Upper lobe of right lung (tissue), 1 donor: Measurements from ENCODE around the gene ITPK1. TPM values are rescaled to one million over a fixed set of nuclear protein-coding genes. Genes with fewer than 3 reads are reported as not detected.

Experiments used
- ATAC-seq: fragments of 200-7000 bp; cut with Tn5 transposase; one replicate; pipeline ENCODE4 v1.9.1; 2020; ENCODE audit warnings: mild to moderate bottlenecking, moderate library complexity
- DNase-seq: peaks from one replicate; pipeline ENCODE4 v3.0.0-alpha.2; 2020
- H3K27ac ChIP-seq: fragments of 200-600 bp; one replicate; pipeline ENCODE4 v1.8.0; 2022
- H3K27me3 ChIP-seq: fragments of 200-600 bp; one replicate; pipeline ENCODE4 v1.8.0; 2022; ENCODE audit warnings: mild to moderate bottlenecking
- H3K36me3 ChIP-seq: fragments of 200-600 bp; one replicate; pipeline ENCODE4 v1.8.0; 2022
- H3K4me1 ChIP-seq: fragments of 200-600 bp; one replicate; pipeline ENCODE4 v1.8.0; 2022
- H3K4me3 ChIP-seq: fragments of 200-600 bp; one replicate; pipeline ENCODE4 v1.8.0; 2022; ENCODE audit warnings: mild to moderate bottlenecking
- H3K9me3 ChIP-seq: fragments of 200-600 bp; one replicate; pipeline ENCODE4 v1.8.0; 2022
- intact Hi-C: fragments of 100-400 bp; cut with DNase I; formaldehyde crosslinking; loops from one replicate; pipeline ENCODE4 v1.11.0; 2022
- total RNA-seq: library from RNA; stranded (reverse); fragmentation: NEBNext Ultra II Directional; extraction: Animal tissue kit (Norgen Biotek cat#: 25700); gene quantifications from one replicate; pipeline ENCODE4 v1.2.1, GENCODE V29; 2021
- TF ChIP-seq, protein P1 (sequence below): fragments of 200-600 bp; IDR thresholded peaks from one replicate; pipeline ENCODE4 v1.8.0; 2022; ENCODE audit warnings: antibody characterized with exemption
- donor health status: DM: no; HTN: yes; CAD: no; lungs with severe emphysema.

Gene ITPK1
- total RNA-seq, 1 donor from 2014 or later = 96.9 TPM

DNA sequence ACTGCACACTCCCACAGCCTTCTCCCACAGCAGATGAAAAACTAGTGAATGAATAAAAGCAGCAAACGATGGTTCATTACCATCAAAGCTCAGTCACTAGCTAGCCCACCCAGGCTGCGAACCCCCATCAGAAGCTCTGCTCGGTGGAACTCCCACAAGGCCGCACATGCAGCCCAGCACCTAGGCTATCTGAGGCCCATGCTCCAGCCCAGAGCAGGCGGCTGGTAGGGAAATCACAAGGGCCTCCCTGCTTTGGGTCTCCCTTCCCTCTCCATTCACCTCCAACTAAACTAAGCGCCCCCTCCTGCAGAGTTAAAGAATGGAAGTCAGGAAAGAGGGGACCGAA lies 69.0 kb downstream of the ITPK1 start:
- Histone ChIP-seq H3K9me3 (no peaks in the 10 kb centered on the region), H3K4me3 (no peak overlapping the region), H3K27ac (no peak overlapping the region), H3K27me3 (no peaks in the 10 kb centered on the region), H3K36me3 (no peaks in the 10 kb centered on the region), H3K4me1 (peaks cover 61% of the 10 kb centered on the region)
- ATAC-seq (no peak), DNase-seq (no peak)
- intact Hi-C loops = no loop called here
- TF ChIP-seq, protein P1, sequence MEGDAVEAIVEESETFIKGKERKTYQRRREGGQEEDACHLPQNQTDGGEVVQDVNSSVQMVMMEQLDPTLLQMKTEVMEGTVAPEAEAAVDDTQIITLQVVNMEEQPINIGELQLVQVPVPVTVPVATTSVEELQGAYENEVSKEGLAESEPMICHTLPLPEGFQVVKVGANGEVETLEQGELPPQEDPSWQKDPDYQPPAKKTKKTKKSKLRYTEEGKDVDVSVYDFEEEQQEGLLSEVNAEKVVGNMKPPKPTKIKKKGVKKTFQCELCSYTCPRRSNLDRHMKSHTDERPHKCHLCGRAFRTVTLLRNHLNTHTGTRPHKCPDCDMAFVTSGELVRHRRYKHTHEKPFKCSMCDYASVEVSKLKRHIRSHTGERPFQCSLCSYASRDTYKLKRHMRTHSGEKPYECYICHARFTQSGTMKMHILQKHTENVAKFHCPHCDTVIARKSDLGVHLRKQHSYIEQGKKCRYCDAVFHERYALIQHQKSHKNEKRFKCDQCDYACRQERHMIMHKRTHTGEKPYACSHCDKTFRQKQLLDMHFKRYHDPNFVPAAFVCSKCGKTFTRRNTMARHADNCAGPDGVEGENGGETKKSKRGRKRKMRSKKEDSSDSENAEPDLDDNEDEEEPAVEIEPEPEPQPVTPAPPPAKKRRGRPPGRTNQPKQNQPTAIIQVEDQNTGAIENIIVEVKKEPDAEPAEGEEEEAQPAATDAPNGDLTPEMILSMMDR = no peak

DNA sequence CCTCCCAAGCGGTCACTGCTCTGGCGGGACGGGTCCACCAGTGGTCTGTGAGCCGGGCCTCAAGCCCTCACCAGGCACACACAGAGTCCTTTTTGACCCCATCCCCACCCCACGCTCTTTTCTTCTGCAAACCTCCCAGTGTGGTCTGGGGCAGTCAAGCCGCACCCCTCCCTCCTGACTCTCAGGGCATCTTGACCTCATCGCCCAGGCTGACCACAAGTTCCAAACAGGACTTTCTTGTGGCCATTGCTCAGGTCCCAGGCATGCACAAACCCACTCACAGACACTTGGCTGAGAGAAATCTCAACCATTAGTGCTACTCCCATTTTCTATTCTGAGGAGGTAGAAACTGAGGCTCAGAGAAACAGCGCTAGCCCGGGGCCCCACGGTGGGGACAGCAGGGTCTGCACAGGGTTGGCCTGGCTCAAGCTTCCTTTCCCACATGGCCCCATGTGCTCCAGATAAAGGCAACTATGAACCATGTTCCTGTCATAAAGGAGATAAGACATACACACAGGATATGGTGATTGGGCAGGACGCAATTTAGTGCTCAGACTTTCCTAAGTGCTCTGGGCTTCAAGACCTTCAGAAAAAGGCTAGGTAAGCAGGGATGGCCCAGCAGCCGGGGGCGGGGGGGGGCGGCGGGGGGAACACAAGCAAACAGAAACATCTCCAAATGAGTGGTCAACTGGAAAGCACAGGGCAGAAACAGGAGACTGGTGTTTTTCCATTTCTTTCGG lies 69.6 kb downstream of the ITPK1 start:
- no peaks in the 10 kb centered on the region for H3K9me3 ChIP-seq
- peaks cover 67% of the 10 kb centered on the region for H3K4me1 ChIP-seq
- intact Hi-C loops = no loop called here
- H3K27ac ChIP-seq = no peak overlapping the region
- TF ChIP-seq, protein P1 = no peak
- no peaks in the 10 kb centered on the region for H3K36me3 ChIP-seq
- DNase-seq (no peak), ATAC-seq (no peak)
- no peaks in the 10 kb centered on the region for H3K27me3 ChIP-seq
- no peak overlapping the region for H3K4me3 ChIP-seq

DNA sequence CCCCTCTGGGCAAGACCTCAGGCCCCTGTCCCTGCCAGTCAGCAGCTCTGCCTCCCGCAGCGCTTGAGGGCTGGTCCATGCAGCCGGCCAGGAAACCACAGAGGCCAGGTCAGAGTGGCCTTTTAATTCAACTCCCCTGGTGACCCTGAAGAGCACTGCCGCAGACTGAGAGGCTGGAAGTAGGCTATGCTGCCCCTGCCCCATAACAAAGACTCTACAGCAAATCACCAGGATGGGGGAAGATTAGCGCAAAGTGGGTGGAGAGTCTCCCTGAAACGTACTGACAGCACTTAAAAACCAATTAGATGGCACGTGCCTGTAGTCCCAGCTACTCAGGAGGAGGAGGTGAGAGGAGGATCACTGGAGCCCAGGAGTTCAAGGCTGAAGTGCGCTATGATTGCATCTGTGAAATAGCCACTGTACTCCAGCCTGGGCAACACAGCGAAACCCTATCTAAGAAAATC lies 70.5 kb downstream of the ITPK1 start:
- intact Hi-C loops = no loop called here
- peak overlapping the region; percentile 74 for H3K27ac ChIP-seq

DNA sequence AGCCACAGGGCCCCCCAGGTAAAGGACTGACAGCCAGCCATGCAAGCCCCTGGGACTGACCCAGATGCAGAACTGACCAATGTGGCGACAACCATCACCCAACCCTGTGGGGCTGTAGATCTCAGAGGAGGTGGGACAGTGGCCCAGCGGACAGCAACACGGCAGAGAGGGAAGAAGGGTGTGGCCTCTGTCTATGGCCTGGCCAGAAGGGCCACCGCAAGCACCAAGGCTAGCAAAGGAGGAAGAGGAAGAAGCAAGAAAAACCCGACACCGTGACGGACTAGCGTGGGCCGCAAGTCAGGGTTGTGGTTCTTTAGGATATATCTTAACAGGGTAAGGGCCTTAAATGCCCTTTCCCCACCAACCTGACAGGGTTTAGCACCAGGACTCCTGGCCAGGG lies 71.2 kb downstream of the ITPK1 start:
- Histone ChIP-seq H3K27ac (peak overlapping the region; percentile 74), H3K4me1 (peaks cover 78% of the 10 kb centered on the region), H3K36me3 (no peaks in the 10 kb centered on the region), H3K9me3 (no peaks in the 10 kb centered on the region), H3K27me3 (no peaks in the 10 kb centered on the region), H3K4me3 (no peak overlapping the region)
- ATAC-seq = peak; percentile 53
- intact Hi-C loops = no loop called here
- DNase-seq = peak; percentile 80
- TF ChIP-seq, protein P1 = no peak

More for the DNA sequence above, 70.5 kb downstream of the ITPK1 start:
- DNase-seq (no peak), ATAC-seq (no peak)
- H3K9me3 ChIP-seq = no peaks in the 10 kb centered on the region
- H3K4me1 ChIP-seq = peaks cover 74% of the 10 kb centered on the region
- no peaks in the 10 kb centered on the region for H3K27me3 ChIP-seq
- no peaks in the 10 kb centered on the region for H3K36me3 ChIP-seq
- TF ChIP-seq, protein P1 = no peak
- H3K4me3 ChIP-seq = no peak overlapping the region

DNA sequence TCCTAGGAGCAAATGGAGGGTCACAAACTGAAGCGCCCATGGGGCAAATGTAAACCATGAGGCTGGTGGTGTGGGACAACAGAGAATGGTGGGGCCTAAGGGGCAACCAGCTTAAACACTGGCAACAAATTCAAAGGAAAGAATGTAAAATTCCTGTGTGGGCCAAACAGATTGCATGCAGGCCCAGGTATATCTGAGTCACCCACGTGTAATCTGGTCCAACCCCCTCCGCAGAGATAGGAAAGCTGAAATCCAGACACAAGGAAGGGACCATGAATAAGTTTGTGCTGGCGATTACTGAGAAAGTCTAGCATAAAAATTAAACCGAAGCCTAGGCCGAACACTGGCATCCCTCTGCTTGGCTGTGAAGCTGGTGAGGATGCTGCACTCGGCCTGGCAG lies 71.6 kb downstream of the ITPK1 start:
- TF ChIP-seq, protein P1 = no peak
- ATAC-seq = no peak
- no peaks in the 10 kb centered on the region for H3K27me3 ChIP-seq
- peak overlapping the region; percentile 74 for H3K27ac ChIP-seq
- no peak overlapping the region for H3K4me3 ChIP-seq
- H3K9me3 ChIP-seq = no peaks in the 10 kb centered on the region
- no peak for DNase-seq
- intact Hi-C loops = no loop called here
- peaks cover 82% of the 10 kb centered on the region for H3K4me1 ChIP-seq
- H3K36me3 ChIP-seq = no peaks in the 10 kb centered on the region
